Upper lobe of right lung (tissue), 1 donor: ENCODE measurements around the gene STAG1. TPM values are rescaled to one million over a fixed set of nuclear protein-coding genes. Genes with fewer than 3 reads are reported as not detected.

ENCODE experiments used
- ATAC-seq: fragments of 200-7000 bp; cut with Tn5 transposase; one replicate; pipeline ENCODE4 v1.9.1; 2020; ENCODE audit warnings: mild to moderate bottlenecking, moderate library complexity
- DNase-seq: peaks from one replicate; pipeline ENCODE4 v3.0.0-alpha.2; 2020
- H3K27ac ChIP-seq: fragments of 200-600 bp; one replicate; pipeline ENCODE4 v1.8.0; 2022
- H3K27me3 ChIP-seq: fragments of 200-600 bp; one replicate; pipeline ENCODE4 v1.8.0; 2022; ENCODE audit warnings: mild to moderate bottlenecking
- H3K36me3 ChIP-seq: fragments of 200-600 bp; one replicate; pipeline ENCODE4 v1.8.0; 2022
- H3K4me1 ChIP-seq: fragments of 200-600 bp; one replicate; pipeline ENCODE4 v1.8.0; 2022
- H3K4me3 ChIP-seq: fragments of 200-600 bp; one replicate; pipeline ENCODE4 v1.8.0; 2022; ENCODE audit warnings: mild to moderate bottlenecking
- H3K9me3 ChIP-seq: fragments of 200-600 bp; one replicate; pipeline ENCODE4 v1.8.0; 2022
- intact Hi-C: fragments of 100-400 bp; cut with DNase I; formaldehyde crosslinking; loops from one replicate; pipeline ENCODE4 v1.11.0; 2022
- total RNA-seq: library from RNA; stranded (reverse); fragmentation: NEBNext Ultra II Directional; extraction: Animal tissue kit (Norgen Biotek cat#: 25700); gene quantifications from one replicate; pipeline ENCODE4 v1.2.1, GENCODE V29; 2021
- TF ChIP-seq, protein P1 (sequence below): fragments of 200-600 bp; IDR thresholded peaks from one replicate; pipeline ENCODE4 v1.8.0; 2022; ENCODE audit warnings: antibody characterized with exemption
- donor health status: DM: no; HTN: yes; CAD: no; lungs with severe emphysema.

STAG1 gene
- total RNA-seq, 1 donor from 2014 or later: 40.8 TPM

DNA sequence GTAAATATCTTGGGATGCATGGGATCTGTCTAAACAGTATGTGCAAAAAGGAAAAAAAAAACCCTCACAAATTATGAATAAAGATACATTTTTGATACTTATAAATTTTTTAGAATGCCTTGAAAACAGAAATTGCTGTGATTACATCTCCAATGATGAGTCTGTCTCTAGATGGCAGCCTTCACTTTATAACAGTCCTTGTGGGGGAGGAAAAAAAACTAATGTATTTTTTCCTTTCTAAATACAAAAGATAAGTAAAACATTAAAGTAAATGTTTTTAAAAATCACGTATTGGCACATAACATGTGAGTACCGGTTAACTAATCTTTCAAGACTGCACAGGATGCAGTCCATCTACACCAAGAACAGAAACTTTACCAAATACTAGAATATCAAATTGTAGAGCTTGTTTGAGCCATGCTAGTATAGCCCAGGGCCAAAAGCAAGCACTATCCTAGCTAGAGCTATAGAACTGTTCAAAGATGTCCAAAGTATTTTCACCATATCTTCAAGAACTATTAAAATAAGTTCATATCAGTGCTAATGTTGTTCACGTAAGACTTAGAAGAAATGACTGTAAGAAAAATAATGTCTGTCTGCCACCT is 206.4 kb downstream of the STAG1 start:
- no peaks in the 10 kb centered on the region for H3K4me1 ChIP-seq
- H3K27me3 ChIP-seq: no peaks in the 10 kb centered on the region
- DNase-seq (no peak), ATAC-seq (no peak)
- intact Hi-C loops: no loop called here
- H3K36me3 ChIP-seq: no peaks in the 10 kb centered on the region
- no peaks in the 10 kb centered on the region for H3K9me3 ChIP-seq
- TF ChIP-seq, protein P1, sequence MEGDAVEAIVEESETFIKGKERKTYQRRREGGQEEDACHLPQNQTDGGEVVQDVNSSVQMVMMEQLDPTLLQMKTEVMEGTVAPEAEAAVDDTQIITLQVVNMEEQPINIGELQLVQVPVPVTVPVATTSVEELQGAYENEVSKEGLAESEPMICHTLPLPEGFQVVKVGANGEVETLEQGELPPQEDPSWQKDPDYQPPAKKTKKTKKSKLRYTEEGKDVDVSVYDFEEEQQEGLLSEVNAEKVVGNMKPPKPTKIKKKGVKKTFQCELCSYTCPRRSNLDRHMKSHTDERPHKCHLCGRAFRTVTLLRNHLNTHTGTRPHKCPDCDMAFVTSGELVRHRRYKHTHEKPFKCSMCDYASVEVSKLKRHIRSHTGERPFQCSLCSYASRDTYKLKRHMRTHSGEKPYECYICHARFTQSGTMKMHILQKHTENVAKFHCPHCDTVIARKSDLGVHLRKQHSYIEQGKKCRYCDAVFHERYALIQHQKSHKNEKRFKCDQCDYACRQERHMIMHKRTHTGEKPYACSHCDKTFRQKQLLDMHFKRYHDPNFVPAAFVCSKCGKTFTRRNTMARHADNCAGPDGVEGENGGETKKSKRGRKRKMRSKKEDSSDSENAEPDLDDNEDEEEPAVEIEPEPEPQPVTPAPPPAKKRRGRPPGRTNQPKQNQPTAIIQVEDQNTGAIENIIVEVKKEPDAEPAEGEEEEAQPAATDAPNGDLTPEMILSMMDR: peak; percentile 33
- H3K4me3 ChIP-seq: no peak overlapping the region
- H3K27ac ChIP-seq: no peak overlapping the region

DNA sequence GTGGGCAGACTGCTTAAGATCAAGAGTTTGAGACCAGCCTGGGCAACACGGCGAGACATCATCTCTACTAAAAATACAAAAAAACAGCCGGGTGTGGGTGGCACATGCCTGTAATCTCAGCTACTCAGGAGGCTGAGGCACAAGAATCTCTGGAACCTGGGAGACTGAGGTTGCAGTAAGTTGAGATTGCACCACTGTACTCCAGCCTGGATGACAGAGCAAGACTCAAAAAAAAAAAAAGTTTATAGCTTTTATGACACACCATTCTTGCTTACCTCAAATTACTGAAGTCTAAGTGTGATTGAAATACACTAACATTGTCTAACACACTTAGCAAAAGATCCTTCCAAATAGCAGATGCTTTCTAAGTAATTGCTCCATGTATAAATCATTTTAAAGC is 207.6 kb downstream of the STAG1 start:
- H3K4me3 ChIP-seq: no peak overlapping the region
- H3K9me3 ChIP-seq: no peaks in the 10 kb centered on the region
- DNase-seq (no peak), ATAC-seq (no peak)
- H3K27ac ChIP-seq: no peak overlapping the region
- H3K4me1 ChIP-seq: no peaks in the 10 kb centered on the region
- no peaks in the 10 kb centered on the region for H3K36me3 ChIP-seq
- intact Hi-C loops: no loop called here
- TF ChIP-seq, protein P1: no peak
- H3K27me3 ChIP-seq: no peaks in the 10 kb centered on the region

DNA sequence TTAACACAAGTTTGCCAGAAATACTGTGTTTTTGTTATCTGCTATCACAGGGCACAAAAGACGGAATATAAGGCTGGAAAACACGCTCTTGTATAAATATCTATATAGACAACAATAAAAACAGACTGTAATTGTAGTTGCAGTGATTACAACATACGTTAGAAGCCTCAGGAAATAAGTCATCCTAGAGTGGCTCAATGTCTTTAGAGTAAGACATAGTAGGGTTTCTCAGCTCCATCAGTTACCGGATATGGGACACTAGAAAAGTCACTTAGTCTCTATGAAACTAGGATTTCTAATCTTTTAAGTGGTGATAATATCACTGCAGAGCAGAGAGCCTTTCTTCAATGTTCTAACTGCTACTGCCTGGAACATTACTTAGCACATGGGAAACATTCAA is 208.8 kb downstream of the STAG1 start:
- Histone ChIP-seq H3K27ac (no peak overlapping the region), H3K36me3 (no peaks in the 10 kb centered on the region), H3K4me3 (no peak overlapping the region), H3K27me3 (no peaks in the 10 kb centered on the region), H3K4me1 (no peaks in the 10 kb centered on the region), H3K9me3 (no peaks in the 10 kb centered on the region)
- intact Hi-C loops: no loop called here
- TF ChIP-seq, protein P1: no peak
- DNase-seq (no peak), ATAC-seq (peak; percentile 50)

DNA sequence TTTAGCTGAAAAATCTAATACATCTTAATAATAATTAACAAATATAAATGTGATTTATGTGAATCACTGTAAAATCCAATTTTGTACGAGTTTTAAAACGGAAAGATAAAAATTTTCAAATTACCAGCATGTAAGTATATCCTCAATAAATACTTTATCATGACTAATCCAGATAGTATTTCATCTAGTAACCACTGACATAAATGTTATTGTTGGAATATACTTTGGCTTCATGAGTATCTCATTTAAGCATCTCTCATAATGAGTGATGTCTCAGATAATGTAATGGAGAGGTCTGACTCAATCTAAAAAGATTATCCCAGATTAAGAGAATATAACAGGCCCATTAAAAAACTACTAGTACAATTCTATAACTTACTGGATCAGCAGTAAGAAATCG is 216.3 kb downstream of the STAG1 start:
- DNase-seq: no peak

DNA sequence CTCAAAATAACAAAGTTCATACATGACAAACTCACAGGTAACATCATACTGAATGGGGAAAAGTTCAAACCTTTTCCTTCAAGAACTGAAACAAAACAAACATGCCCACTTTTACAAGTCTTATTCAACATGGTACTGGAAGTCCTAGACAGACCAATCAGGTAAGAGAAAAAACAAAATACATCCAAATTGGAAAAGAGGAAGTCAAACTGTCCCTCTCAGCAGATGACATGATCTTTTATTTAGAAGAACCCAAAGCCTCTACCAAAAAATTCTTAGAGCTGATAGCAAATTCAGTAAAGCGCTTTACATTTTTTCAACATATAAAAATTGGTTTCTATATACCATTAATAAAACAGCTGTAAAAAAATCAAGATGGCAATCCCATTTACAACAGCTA is 219.4 kb downstream of the STAG1 start:
- intact Hi-C loops: no loop called here
- no peaks in the 10 kb centered on the region for H3K36me3 ChIP-seq
- H3K9me3 ChIP-seq: no peaks in the 10 kb centered on the region
- no peak overlapping the region for H3K27ac ChIP-seq
- H3K4me1 ChIP-seq: no peaks in the 10 kb centered on the region
- H3K27me3 ChIP-seq: no peaks in the 10 kb centered on the region
- TF ChIP-seq, protein P1: no peak
- DNase-seq: no peak
- no peak overlapping the region for H3K4me3 ChIP-seq
- no peak for ATAC-seq

More for the DNA sequence above, 216.3 kb downstream of the STAG1 start:
- H3K27ac ChIP-seq: no peak overlapping the region
- no peaks in the 10 kb centered on the region for H3K36me3 ChIP-seq
- ATAC-seq: no peak
- H3K4me1 ChIP-seq: no peaks in the 10 kb centered on the region
- H3K9me3 ChIP-seq: no peaks in the 10 kb centered on the region
- H3K27me3 ChIP-seq: no peaks in the 10 kb centered on the region
- TF ChIP-seq, protein P1: no peak
- no peak overlapping the region for H3K4me3 ChIP-seq
- intact Hi-C loops: no loop called here

DNA sequence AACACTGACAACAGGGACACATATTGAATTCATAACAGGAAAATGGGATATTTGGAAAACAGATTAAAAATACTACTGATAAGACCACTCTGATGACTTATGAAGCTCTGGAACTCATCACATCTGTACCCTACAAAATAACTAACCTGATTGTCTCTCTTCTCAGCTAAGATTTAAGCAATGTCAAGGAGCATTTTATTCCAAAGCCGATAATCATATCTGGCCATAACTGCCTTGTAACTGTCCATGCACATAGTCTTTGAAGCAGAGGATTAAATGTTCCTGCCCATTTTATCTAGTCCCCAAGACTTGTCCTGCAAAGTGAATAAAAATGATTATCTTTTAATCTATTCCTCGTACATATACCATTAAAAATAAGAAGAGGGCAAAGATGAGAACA is 234.1 kb downstream of the STAG1 start:
- Histone ChIP-seq H3K27me3 (no peaks in the 10 kb centered on the region), H3K4me3 (no peak overlapping the region), H3K4me1 (no peaks in the 10 kb centered on the region), H3K36me3 (no peaks in the 10 kb centered on the region), H3K9me3 (no peaks in the 10 kb centered on the region), H3K27ac (no peak overlapping the region)
- intact Hi-C loops: no loop called here
- DNase-seq: no peak
- no peak for ATAC-seq
- TF ChIP-seq, protein P1: no peak
